Measurements from ENCODE around the gene GSTP1. TPM values are rescaled to one million over a fixed set of nuclear protein-coding genes. Genes with fewer than 3 reads are reported as not detected.

Gene GSTP1
- total and polyA plus RNA-seq, 5 donors from 2014 or later: 55.7 to 231 (median 207) TPM

Other genes starting within 250 kb of the GSTP1 start
- 60.6 TPM for gene POLD4, start 230.3 kb upstream of the GSTP1 start, total RNA-seq
- gene POLD4, start 230.3 kb upstream of the GSTP1 start, polyA plus RNA-seq: 100 to 1,000 TPM; 103 to 127 (median 118) TPM
- 3.0 TPM for gene CLCF1, start 210.2 kb upstream of the GSTP1 start, total RNA-seq
- gene CLCF1, start 210.2 kb upstream of the GSTP1 start, polyA plus RNA-seq: 1 to 10 TPM in 1 of 4 donors, under 1 TPM in 3; 0.10 to 1.3 (median 0.40) TPM
- 27.5 TPM for gene RAD9A, start 191.8 kb upstream of the GSTP1 start, total RNA-seq
- gene RAD9A, start 191.8 kb upstream of the GSTP1 start, polyA plus RNA-seq: 1 to 10 TPM; 3.5 to 6.7 (median 6.4) TPM
- 160 TPM for gene PPP1CA, start 182.0 kb upstream of the GSTP1 start, total RNA-seq
- 100 to 1,000 TPM; 547 to 762 (median 622) TPM for gene PPP1CA, start 182.0 kb upstream of the GSTP1 start, polyA plus RNA-seq
- 312 TPM for gene TBC1D10C, start 179.7 kb upstream of the GSTP1 start, total RNA-seq
- gene TBC1D10C, start 179.7 kb upstream of the GSTP1 start, polyA plus RNA-seq: 100 to 1,000 TPM; 328 to 504 (median 378) TPM
- gene CARNS1, start 168.1 kb upstream of the GSTP1 start, total RNA-seq: 7.8 TPM
- gene CARNS1, start 168.1 kb upstream of the GSTP1 start, polyA plus RNA-seq: 1 to 10 TPM in 2 of 4 donors, under 1 TPM in 2; 0.63 to 2.3 (median 1.1) TPM
- 66.0 TPM for gene RPS6KB2, start 155.3 kb upstream of the GSTP1 start, total RNA-seq
- gene RPS6KB2, start 155.3 kb upstream of the GSTP1 start, polyA plus RNA-seq: 10 to 100 TPM; 44.4 to 61.5 (median 50.3) TPM
- 291 TPM for gene PTPRCAP, start 146.1 kb upstream of the GSTP1 start, total RNA-seq
- gene PTPRCAP, start 146.1 kb upstream of the GSTP1 start, polyA plus RNA-seq: 1,000 to 10,000 TPM in 1 of 4 donors, 100 to 1,000 TPM in 3; 829 to 1,084 (median 978) TPM
- gene CORO1B, start 140.3 kb upstream of the GSTP1 start, total RNA-seq: 70.5 TPM
- 100 to 1,000 TPM in 1 of 4 donors, 10 to 100 TPM in 3; 46.8 to 109 (median 72.8) TPM for gene CORO1B, start 140.3 kb upstream of the GSTP1 start, polyA plus RNA-seq
- not detected for gene GPR152, start 131.1 kb upstream of the GSTP1 start, total RNA-seq
- gene GPR152, start 131.1 kb upstream of the GSTP1 start, polyA plus RNA-seq: under 1 TPM; 0.13 to 0.84 (median 0.35) TPM
- 13.2 TPM for gene CABP4, start 128.5 kb upstream of the GSTP1 start, total RNA-seq
- 1 to 10 TPM in 1 of 4 donors, under 1 TPM in 3; 0.57 to 1.2 (median 0.92) TPM for gene CABP4, start 128.5 kb upstream of the GSTP1 start, polyA plus RNA-seq
- gene TMEM134, start 114.6 kb upstream of the GSTP1 start, total RNA-seq: 48.7 TPM
- gene TMEM134, start 114.6 kb upstream of the GSTP1 start, polyA plus RNA-seq: 100 to 1,000 TPM; 148 to 228 (median 172) TPM
- 124 TPM for gene AIP, start 100.8 kb upstream of the GSTP1 start, total RNA-seq
- 100 to 1,000 TPM; 200 to 234 (median 219) TPM for gene AIP, start 100.8 kb upstream of the GSTP1 start, polyA plus RNA-seq
- gene PITPNM1, start 78.4 kb upstream of the GSTP1 start, total RNA-seq: 116 TPM
- 10 to 100 TPM; 15.7 to 21.3 (median 17.6) TPM for gene PITPNM1, start 78.4 kb upstream of the GSTP1 start, polyA plus RNA-seq
- 38.5 TPM for gene CDK2AP2, start 75.7 kb upstream of the GSTP1 start, total RNA-seq
- gene CDK2AP2, start 75.7 kb upstream of the GSTP1 start, polyA plus RNA-seq: 100 to 1,000 TPM; 113 to 135 (median 128) TPM
- not detected for gene CABP2, start 60.4 kb upstream of the GSTP1 start, total RNA-seq
- gene CABP2, start 60.4 kb upstream of the GSTP1 start, polyA plus RNA-seq: not detected
- gene NDUFV1, start 23.1 kb downstream of the GSTP1 start, total RNA-seq: 204 TPM
- 100 to 1,000 TPM; 101 to 128 (median 113) TPM for gene NDUFV1, start 23.1 kb downstream of the GSTP1 start, polyA plus RNA-seq
- 1.9 TPM for gene NUDT8, start 46.1 kb downstream of the GSTP1 start, total RNA-seq
- gene NUDT8, start 46.1 kb downstream of the GSTP1 start, polyA plus RNA-seq: 1 to 10 TPM; 1.2 to 3.7 (median 2.6) TPM
- gene TBX10, start 56.0 kb downstream of the GSTP1 start, total RNA-seq: not detected
- gene TBX10, start 56.0 kb downstream of the GSTP1 start, polyA plus RNA-seq: not detected
- gene ACY3, start 66.9 kb downstream of the GSTP1 start, total RNA-seq: 0.57 TPM
- 1 to 10 TPM in 1 of 4 donors, under 1 TPM in 2, not detected in 1; 0.37 to 1.1 (median 0.59) TPM for gene ACY3, start 66.9 kb downstream of the GSTP1 start, polyA plus RNA-seq
- gene ALDH3B2, start 90.8 kb downstream of the GSTP1 start, total RNA-seq: not detected
- gene ALDH3B2, start 90.8 kb downstream of the GSTP1 start, polyA plus RNA-seq: not detected